HepG2 (cell line): Measurements from ENCODE around the gene RAD54L. TPM values are rescaled to one million over a fixed set of nuclear protein-coding genes. Genes with fewer than 3 reads are reported as not detected.

Source experiments
- BHLHE40 ChIP-seq: IDR thresholded peaks from 2 replicates; pipeline ENCODE4 v1.6.1; 2011; ENCODE audit warnings: low read length, improper control_type of control experiment
- PRPF4 ChIP-seq: fragments of 200-400 bp; formaldehyde crosslinking; IDR thresholded peaks from 2 replicates; pipeline ENCODE4 v1.6.1; 2016; ENCODE audit warnings: low read length, low read depth; ENCODE audit not compliant: poor library complexity, severe bottlenecking
- RAD51 ChIP-seq: fragments of 450-650 bp; IDR thresholded peaks from 2 replicates; pipeline ENCODE4 v1.6.1; 2016; ENCODE audit warnings: borderline replicate concordance
- SNAPC4 ChIP-seq: sonication (generic); formaldehyde crosslinking; IDR thresholded peaks from 2 replicates; pipeline ENCODE4 v1.4.0; 2020; ENCODE audit warnings: mild to moderate bottlenecking, missing genetic modification reagents
- ZBTB44 ChIP-seq: sonication (generic); formaldehyde crosslinking; IDR thresholded peaks from 2 replicates; pipeline ENCODE4 v1.4.0; 2020; ENCODE audit warnings: missing genetic modification reagents
- ZNF703 ChIP-seq: sonication (generic); formaldehyde crosslinking; IDR thresholded peaks from 2 replicates; pipeline ENCODE4 v1.5.1; 2020; ENCODE audit warnings: missing genetic modification reagents, mild to moderate bottlenecking, moderate library complexity, borderline replicate concordance
- polyA plus RNA-seq, 8 experiments: library from polyadenylated mRNA; depleted of rRNA in 3 of 8; stranded (reverse) in 7 of 8; unstranded in 1 of 8; fragments of >200 nt; fragmentation: Illumina TruSeq in 4 of 8; extraction: Trizol in 4 of 8; gene quantifications; 2 replicates each; pipeline versions ENCODE4 v1.2.1 to v1.2.3, GENCODE V29; 2011 to 2016; ENCODE audit warnings: low read depth in 4 of 8, missing spikeins in 1 of 8, mixed read lengths in 1 of 8; ENCODE audit not compliant: insufficient read depth in 1 of 8
- total RNA-seq, 5 experiments: library from RNA; depleted of rRNA; stranded (reverse); fragments of >200 nt; fragmentation: Illumina TruSeq; extraction: Trizol; gene quantifications; 2 replicates each; pipeline ENCODE4 v1.2.3, GENCODE V29; 2016; ENCODE audit warnings: low read depth in 1 of 5
- TF ChIP-seq, protein P1 (sequence below): sonication (generic); formaldehyde crosslinking; IDR thresholded peaks from 2 replicates; pipeline ENCODE4 v1.5.0; 2020; ENCODE audit warnings: mild to moderate bottlenecking, missing genetic modification reagents, borderline replicate concordance
- TF ChIP-seq, protein P2 (sequence below), 2 experiments: sonication (generic) in 1 of 2; formaldehyde crosslinking in 1 of 2; IDR thresholded peaks; 2 replicates each; pipeline versions ENCODE4 v1.6.1 to v1.9.0; 2014 to 2022; ENCODE audit warnings: antibody characterized with exemption in 1 of 2, borderline replicate concordance in 1 of 2, inconsistent platforms in 1 of 2, low read depth in 1 of 2, missing genetic modification reagents in 1 of 2

The RAD54L gene
- total and polyA plus RNA-seq, 2 of the 13 experiments (the other 11 are each of a cell fraction or from before 2014, with no cell fraction given), result 10.2 to 30.0 TPM

DNA sequence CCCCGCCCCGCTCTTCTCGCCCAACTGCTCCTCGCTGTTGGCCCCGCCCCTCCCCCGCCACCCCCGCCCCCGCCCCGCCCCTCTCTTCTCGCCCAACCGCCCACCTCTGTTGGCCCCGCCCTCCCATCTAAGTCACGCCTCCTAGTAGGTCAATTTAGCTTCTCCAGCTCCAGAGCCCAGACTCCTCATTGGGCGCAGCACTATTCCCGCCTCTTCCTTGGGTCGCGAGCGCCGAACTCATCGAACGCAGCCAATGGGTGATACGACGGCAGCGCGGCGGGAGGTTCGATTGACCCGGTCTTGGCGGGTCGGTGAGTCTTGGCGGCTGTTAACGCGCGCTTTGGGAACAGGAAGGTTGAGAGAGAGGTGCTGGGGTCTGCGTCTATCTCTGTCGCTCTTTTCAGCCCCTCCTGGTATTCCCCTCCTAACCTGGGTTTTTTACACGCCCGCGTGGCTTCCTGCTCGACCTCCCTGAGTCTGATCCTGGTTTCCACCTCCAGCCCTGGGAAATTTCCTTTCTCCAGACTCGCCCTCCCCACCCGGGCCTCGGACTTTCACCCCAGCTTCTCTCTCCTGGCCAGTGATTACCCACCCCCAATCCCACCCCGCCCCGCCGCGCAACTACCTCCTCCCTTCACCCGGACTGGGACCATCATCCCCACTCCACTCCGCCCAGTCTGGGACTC, at the start of gene RAD54L (continued):
- TF ChIP-seq RAD51 (no peak), PRPF4 (no peak), BHLHE40 (no peak), SNAPC4 (CRISPR knock-in tag) (peak; percentile 53; the same call in 1 of the 2 replicates), ZNF703 (CRISPR knock-in tag) (no peak), ZBTB44 (CRISPR knock-in tag) (0 out of 2 replicates have a peak, but pooled peaks have one; percentile 43)
- TF ChIP-seq, protein P1, sequence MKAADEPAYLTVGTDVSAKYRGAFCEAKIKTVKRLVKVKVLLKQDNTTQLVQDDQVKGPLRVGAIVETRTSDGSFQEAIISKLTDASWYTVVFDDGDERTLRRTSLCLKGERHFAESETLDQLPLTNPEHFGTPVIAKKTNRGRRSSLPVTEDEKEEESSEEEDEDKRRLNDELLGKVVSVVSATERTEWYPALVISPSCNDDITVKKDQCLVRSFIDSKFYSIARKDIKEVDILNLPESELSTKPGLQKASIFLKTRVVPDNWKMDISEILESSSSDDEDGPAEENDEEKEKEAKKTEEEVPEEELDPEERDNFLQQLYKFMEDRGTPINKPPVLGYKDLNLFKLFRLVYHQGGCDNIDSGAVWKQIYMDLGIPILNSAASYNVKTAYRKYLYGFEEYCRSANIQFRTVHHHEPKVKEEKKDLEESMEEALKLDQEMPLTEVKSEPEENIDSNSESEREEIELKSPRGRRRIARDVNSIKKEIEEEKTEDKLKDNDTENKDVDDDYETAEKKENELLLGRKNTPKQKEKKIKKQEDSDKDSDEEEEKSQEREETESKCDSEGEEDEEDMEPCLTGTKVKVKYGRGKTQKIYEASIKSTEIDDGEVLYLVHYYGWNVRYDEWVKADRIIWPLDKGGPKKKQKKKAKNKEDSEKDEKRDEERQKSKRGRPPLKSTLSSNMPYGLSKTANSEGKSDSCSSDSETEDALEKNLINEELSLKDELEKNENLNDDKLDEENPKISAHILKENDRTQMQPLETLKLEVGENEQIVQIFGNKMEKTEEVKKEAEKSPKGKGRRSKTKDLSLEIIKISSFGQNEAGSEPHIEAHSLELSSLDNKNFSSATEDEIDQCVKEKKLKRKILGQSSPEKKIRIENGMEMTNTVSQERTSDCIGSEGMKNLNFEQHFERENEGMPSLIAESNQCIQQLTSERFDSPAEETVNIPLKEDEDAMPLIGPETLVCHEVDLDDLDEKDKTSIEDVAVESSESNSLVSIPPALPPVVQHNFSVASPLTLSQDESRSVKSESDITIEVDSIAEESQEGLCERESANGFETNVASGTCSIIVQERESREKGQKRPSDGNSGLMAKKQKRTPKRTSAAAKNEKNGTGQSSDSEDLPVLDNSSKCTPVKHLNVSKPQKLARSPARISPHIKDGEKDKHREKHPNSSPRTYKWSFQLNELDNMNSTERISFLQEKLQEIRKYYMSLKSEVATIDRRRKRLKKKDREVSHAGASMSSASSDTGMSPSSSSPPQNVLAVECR (CRISPR knock-in tag), result peak; percentile 99
- TF ChIP-seq, protein P2, sequence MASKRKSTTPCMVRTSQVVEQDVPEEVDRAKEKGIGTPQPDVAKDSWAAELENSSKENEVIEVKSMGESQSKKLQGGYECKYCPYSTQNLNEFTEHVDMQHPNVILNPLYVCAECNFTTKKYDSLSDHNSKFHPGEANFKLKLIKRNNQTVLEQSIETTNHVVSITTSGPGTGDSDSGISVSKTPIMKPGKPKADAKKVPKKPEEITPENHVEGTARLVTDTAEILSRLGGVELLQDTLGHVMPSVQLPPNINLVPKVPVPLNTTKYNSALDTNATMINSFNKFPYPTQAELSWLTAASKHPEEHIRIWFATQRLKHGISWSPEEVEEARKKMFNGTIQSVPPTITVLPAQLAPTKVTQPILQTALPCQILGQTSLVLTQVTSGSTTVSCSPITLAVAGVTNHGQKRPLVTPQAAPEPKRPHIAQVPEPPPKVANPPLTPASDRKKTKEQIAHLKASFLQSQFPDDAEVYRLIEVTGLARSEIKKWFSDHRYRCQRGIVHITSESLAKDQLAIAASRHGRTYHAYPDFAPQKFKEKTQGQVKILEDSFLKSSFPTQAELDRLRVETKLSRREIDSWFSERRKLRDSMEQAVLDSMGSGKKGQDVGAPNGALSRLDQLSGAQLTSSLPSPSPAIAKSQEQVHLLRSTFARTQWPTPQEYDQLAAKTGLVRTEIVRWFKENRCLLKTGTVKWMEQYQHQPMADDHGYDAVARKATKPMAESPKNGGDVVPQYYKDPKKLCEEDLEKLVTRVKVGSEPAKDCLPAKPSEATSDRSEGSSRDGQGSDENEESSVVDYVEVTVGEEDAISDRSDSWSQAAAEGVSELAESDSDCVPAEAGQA (IDR thresholded peaks at IDR 0.05; ENCODE audit: low read depth), result peak; percentile 59; the same call in 1 of the 2 replicates
- TF ChIP-seq, protein P2 (CRISPR knock-in tag; IDR thresholded peaks at IDR 0.05; ENCODE audit: borderline replicate concordance), result 0 out of 2 replicates have a peak, but pooled peaks have one; percentile 42
